Hematopoietic multipotent progenitor cell treated with erythropoietin and hydrocortisone succinate and interleukin-3 and kit ligand, for 15 days (in vitro differentiated cells): ENCODE results near the gene BICD1.

Experiments used
- DNase-seq: peaks from one replicate; pipeline ENCODE4 v3.0.0-alpha.2; 2015; ENCODE audit warnings: low spot score

Gene BICD1

DNA sequence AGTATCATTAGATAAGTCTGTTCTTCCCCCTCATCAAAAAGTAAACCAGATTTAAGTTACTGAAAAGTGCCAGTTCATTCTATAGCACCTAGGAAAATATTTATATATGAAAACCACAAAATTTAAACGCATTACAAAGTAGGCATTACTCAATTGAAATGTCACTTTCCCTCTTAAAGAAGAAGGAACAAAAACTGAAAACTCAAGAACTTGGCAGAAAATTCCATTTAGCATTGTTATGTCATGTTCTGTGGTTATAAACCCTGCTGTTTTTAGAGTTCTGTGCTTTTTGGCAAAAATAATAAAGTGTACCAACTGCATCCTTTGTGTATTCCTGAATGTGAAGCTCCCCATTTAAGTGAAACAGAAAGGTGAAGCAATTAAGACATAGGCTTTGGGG is 296.3 kb downstream of the BICD1 start:
- no peak for DNase-seq

DNA sequence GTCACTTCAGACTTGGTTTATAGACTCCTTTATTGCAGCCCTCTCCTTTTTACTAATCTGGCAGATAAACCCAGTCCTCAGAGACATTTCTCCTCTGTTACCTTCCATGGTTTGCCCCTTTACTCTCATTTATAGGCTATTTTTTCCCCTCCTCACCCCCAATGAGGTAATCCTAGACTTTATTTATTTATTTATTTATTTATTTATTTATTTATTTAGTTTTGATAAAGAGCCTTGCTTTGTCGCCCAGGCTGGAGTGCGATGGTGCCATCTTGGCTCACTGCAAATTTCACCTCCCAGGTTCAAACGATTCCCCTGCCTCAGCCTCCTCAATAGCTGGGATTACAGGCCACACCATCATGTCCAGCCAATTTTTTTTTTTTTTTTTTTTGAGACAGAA is 301.1 kb downstream of the BICD1 start:
- DNase-seq: no peak

DNA sequence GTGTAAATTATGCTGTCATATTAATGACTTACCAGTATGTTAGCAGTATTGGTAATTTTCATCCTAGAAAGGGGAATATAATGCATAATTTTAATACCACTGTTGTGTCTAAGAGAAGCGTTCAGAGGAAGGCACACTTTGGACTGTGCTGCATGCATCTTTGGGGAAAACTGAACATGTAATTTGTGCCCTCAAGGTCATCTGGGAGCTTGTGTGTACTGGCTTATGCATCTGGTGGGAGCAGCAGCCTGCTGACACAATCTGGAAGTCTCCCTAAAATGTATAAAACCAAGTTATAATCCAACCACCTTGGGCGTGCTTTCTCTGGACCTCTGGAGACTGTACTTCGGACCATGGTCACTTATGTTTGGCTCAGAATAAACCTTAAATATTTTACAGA is 306.8 kb downstream of the BICD1 start:
- no peak for DNase-seq

DNA sequence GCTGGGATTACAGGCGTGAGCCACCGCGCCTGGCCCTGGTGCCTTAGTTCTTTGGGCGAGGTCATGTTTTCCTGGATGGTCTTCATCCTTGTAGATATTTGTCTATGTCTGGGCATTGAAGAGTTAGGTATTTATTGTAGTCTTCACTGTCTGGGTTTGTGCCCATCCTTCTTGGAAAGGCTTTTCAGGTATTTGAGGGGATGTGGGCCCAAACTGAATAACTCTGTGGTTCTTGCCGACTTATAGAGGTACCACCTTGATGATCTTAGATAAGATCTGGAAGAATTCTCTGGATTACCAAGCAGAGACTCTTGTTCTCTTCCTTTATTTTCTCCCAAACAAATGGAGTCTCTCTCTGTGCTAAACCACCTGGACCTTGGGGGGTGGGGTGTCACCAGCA is 311.6 kb downstream of the BICD1 start:
- no peak for DNase-seq

GRCh38 chr12:32418903-32419519 is 312.4 kb downstream of the BICD1 start:
- DNase-seq: no peak

DNA sequence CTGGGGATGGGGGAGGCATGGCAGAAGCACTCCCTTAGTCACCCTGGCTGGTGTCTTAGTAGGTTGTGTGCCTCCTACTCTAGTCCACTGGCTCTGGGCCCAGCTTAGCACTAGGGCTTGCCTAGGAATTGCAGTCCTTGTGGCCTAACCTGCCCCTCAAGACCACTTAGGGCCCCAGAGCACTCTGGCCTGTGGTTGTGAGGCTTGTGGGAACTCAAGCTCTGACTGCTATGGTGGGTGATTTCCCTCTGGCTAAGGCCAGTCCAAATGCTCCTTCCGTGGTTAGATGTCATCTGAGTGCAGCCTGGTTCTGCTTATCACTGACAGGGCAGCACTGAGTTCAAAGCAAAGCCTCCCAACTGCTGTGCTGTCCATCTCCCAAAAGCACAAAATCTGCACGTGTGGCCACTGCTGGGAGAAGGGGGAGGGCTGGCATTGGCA is 312.9 kb downstream of the BICD1 start:
- no peak for DNase-seq

- no peak for DNase-seq
Measured at GRCh38 chr12:32420356-32420755, 313.7 kb downstream of the BICD1 start.

GRCh38 chr12:32423559-32423958 is 316.9 kb downstream of the BICD1 start:
- no peak for DNase-seq

DNA sequence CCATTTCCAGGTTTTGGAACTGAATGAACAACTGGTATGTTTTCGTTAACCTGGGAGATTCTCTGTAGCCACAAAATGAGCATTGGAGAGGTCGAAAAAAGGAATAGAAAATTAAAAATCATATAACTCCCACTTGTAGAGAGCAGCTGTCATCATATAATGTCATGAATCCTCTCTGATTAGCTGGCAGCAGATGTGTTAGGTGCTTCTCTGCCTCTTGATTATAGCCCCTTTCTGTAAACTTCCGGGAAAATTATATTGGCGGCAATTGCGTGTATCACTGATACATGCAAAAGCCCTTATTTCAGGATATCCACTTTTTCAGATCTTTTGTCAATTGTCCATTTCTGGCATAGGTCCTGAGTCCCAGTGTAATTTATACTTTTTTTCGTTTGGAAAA is 324.4 kb downstream of the BICD1 start:
- DNase-seq: no peak
